SJCRH30 (cell line): Measurements from ENCODE around the gene TBC1D1. TPM values are rescaled to one million over a fixed set of nuclear protein-coding genes. Genes with fewer than 3 reads are reported as not detected.

Experiments used
- DNase-seq, 2 experiments: peaks; one replicate each; pipeline ENCODE4 v3.0.0-alpha.2; 2015 to 2020
- H3K27ac ChIP-seq: fragments of 250-450 bp; sonication (Bioruptor Pico); 2 replicates; pipeline ENCODE4 v1.5.1; 2020; ENCODE audit warnings: mild to moderate bottlenecking, moderate library complexity
- H3K27me3 ChIP-seq: fragments of 250-450 bp; sonication (Bioruptor Pico); 2 replicates; pipeline ENCODE4 v1.5.1; 2020; ENCODE audit warnings: mild to moderate bottlenecking, moderate library complexity
- H3K36me3 ChIP-seq: fragments of 250-450 bp; sonication (Bioruptor Pico); 2 replicates; pipeline ENCODE4 v1.5.1; 2020; ENCODE audit warnings: mild to moderate bottlenecking, moderate library complexity
- H3K4me1 ChIP-seq: fragments of 250-450 bp; sonication (Bioruptor Pico); 2 replicates; pipeline ENCODE4 v1.5.1; 2020; ENCODE audit warnings: mild to moderate bottlenecking, moderate library complexity
- H3K4me3 ChIP-seq: fragments of 250-450 bp; sonication (Bioruptor Pico); 2 replicates; pipeline ENCODE4 v1.5.1; 2020; ENCODE audit warnings: mild to moderate bottlenecking, moderate library complexity
- H3K9me3 ChIP-seq: fragments of 250-450 bp; sonication (Bioruptor Pico); replicated peaks from 2 replicates; pipeline ENCODE4 v1.5.1; 2020; ENCODE audit warnings: mild to moderate bottlenecking, moderate library complexity
- total RNA-seq: library from RNA; depleted of rRNA; stranded (reverse); fragments of >200 nt; shearing (Covaris generic); gene quantifications from 2 replicates; pipeline ENCODE4 v1.2.3, GENCODE V29; 2014; rRNA removed

Gene TBC1D1
- total RNA-seq, 1 experiment from 2014 or later = 91.1 TPM

DNA sequence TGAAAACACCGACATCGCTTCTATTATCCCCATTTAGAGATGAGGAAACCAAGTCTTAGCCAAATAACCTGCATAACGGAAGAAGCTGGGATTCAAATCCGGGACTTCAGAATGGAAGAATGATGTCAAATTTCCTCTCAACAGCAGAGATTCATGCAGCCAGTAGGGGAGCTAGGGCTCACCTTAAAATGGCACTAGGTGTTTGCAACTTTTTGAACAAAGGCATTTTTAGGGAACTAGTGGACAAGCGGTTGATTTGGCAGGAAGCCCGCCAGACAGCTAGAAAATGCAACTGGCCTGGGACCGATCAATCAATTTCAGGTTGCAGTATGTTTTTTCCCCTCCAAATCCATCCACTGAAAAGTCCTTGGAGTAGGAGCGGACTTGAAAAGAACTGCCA, 293.5 kb downstream of the TBC1D1 start:
- DNase-seq = no peak
- H3K27ac ChIP-seq = no peak overlapping the region
- H3K4me1 ChIP-seq = peaks cover 5% of the 10 kb centered on the region; the same call in 1 of the 2 replicates
- no peaks in the 10 kb centered on the region for H3K27me3 ChIP-seq
- H3K4me3 ChIP-seq = no peak overlapping the region
- H3K36me3 ChIP-seq = no peaks in the 10 kb centered on the region
- no peaks in the 10 kb centered on the region for H3K9me3 ChIP-seq

DNA sequence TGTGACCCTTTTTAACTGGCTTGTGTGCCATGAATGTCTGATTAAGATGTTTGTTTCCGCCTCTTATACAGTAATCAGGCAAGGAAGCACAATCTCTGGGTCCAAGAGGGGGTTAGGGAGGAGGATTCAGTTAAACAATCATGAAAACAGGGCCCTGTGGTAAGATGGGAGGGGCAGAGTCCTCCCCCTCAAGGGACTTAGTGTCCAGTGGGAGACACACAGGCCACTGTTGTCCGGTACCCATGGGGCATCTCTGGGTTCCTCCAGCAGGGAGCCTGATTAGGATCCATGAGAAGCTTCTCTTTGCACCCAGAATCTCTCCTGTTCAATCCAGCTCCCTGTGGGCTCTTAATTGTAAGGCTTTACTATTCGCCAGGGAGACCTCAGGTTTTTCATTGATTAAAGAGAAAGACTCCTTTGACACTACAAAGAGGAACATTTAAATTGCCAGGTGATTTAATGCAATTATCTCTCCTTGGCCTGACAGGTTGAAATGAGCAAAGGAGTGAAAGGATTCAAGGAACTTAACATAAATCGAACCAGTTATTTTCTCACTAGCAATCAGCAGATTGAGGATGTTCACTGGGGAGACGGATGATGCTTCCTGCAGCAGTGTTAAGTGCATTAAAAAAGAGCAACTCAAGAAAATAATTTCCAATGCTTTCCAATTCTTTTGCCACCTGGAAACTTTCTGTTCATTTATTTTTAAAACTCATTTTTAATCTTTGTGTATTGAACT, 294.7 kb downstream of the TBC1D1 start:
- peaks cover 11% of the 10 kb centered on the region for H3K4me1 ChIP-seq

DNA sequence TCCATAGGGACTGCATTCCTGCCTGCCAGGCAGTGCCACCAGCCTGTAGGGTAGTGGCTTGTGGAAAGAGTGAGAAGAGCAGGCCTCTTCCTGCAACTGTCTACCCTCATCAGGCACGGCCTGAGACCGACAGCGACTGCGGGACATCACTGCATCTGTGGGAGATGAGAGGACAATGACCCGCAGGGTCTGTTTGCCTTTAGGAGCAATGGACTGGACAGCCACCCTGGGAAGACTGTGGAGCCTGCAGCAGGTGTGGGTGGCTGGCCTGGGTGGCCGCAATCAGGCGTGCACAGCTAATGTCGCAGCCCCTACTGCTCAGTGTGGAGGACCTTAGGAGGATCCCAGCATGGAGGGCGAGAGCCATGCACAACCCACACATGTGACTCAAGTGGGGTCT, 297.3 kb downstream of the TBC1D1 start:
- Histone ChIP-seq H3K9me3 (no peaks in the 10 kb centered on the region), H3K36me3 (no peaks in the 10 kb centered on the region), H3K4me1 (peaks cover 21% of the 10 kb centered on the region), H3K27ac (no peak overlapping the region), H3K4me3 (no peak overlapping the region), H3K27me3 (no peaks in the 10 kb centered on the region; the same call in 1 of the 2 replicates)
- DNase-seq = no peak

More for the DNA sequence above, 294.7 kb downstream of the TBC1D1 start:
- Histone ChIP-seq H3K27me3 (no peaks in the 10 kb centered on the region), H3K36me3 (no peaks in the 10 kb centered on the region), H3K4me3 (no peak overlapping the region), H3K9me3 (no peaks in the 10 kb centered on the region), H3K27ac (no peak overlapping the region)
- DNase-seq = no peak

DNA sequence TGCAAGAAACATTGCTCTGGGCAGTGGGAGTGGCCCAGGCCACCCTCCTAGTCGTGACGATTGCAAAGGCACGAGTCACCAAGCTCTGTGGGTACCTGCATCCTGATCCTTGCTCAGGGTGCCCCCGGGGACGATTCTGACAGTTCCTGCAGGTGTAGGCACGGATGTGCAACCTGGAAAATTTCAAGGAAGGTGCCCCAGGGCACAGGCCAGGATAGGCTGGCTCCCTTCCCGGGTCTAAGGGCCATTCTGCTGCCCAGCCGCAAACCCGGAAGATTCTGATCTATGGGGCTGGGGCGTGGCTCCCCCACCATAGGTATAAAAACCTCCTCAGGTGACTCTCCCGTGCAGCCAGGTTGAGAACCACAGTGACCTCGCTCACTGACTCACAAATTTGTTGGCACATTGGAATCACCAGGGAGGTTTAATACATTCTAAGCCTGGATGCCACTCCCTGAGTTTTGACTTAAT, 297.8 kb downstream of the TBC1D1 start:
- Histone ChIP-seq H3K9me3 (no peaks in the 10 kb centered on the region), H3K27ac (no peak overlapping the region)
- DNase-seq = no peak

More for the DNA sequence above, 297.8 kb downstream of the TBC1D1 start:
- H3K4me1 ChIP-seq = peaks cover 21% of the 10 kb centered on the region
- H3K4me3 ChIP-seq = no peak overlapping the region
- no peaks in the 10 kb centered on the region for H3K36me3 ChIP-seq
- no peaks in the 10 kb centered on the region; the same call in 1 of the 2 replicates for H3K27me3 ChIP-seq

Other genes with a start within 250 kb of the TBC1D1 start
- gene RELL1, start 204.7 kb upstream of the TBC1D1 start, total RNA-seq = 83.7 and 90.9 TPM in 2 replicates
- gene PGM2, start 64.4 kb upstream of the TBC1D1 start, total RNA-seq = 33.1 and 37.0 TPM in 2 replicates
- not detected in 2 replicates for gene PTTG2, start 69.3 kb downstream of the TBC1D1 start, total RNA-seq